Measurements from ENCODE around the gene PSENEN.
"Not testable (repeated sequence)": the region's sequence is repeated elsewhere in the genome, so short reads cannot be mapped to it uniquely, and the experiment has no call there.

The PSENEN gene

GRCh38 chr19:35719402-35720162 lies 25.9 kb upstream of the PSENEN start:
- no peak for DNase-seq

- no peak for DNase-seq
Measured at GRCh38 chr19:35720163-35720524, 25.3 kb upstream of the PSENEN start.

GRCh38 chr19:35720648-35721047 lies 24.8 kb upstream of the PSENEN start:
- DNase-seq, result no peak

- DNase-seq, result no peak
Measured at GRCh38 chr19:35721374-35721773, 24.1 kb upstream of the PSENEN start.

GRCh38 chr19:35722461-35722860 lies 23.0 kb upstream of the PSENEN start:
- DNase-seq, result no peak

- no peak for DNase-seq
Measured at GRCh38 chr19:35722897-35723296, 22.6 kb upstream of the PSENEN start.

GRCh38 chr19:35723671-35724070 lies 21.8 kb upstream of the PSENEN start:
- no peak for DNase-seq

GRCh38 chr19:35724132-35724531 lies 21.3 kb upstream of the PSENEN start:
- DNase-seq, result not testable (repeated sequence)

- no peak for DNase-seq
Measured at GRCh38 chr19:35724560-35724959, 20.9 kb upstream of the PSENEN start.

- DNase-seq, result no peak
Measured at GRCh38 chr19:35725216-35725861, 20.1 kb upstream of the PSENEN start.

GRCh38 chr19:35727053-35727955 lies 18.1 kb upstream of the PSENEN start:
- no peak for DNase-seq

GRCh38 chr19:35727956-35728706 lies 17.3 kb upstream of the PSENEN start:
- no peak for DNase-seq

GRCh38 chr19:35729021-35729420 lies 16.4 kb upstream of the PSENEN start:
- no peak for DNase-seq

- no peak for DNase-seq
Measured at GRCh38 chr19:35729763-35730162, 15.7 kb upstream of the PSENEN start.

- DNase-seq, result no peak
Measured at GRCh38 chr19:35730326-35730725, 15.1 kb upstream of the PSENEN start.

GRCh38 chr19:35731353-35731752 lies 14.1 kb upstream of the PSENEN start:
- DNase-seq, result no peak

- DNase-seq, result no peak
Measured at GRCh38 chr19:35731779-35732405, 13.6 kb upstream of the PSENEN start.

- DNase-seq, result no peak
Measured at GRCh38 chr19:35732540-35733179, 12.8 kb upstream of the PSENEN start.

GRCh38 chr19:35733180-35734125 lies 12.0 kb upstream of the PSENEN start:
- DNase-seq, result no peak

- no peak for DNase-seq
Measured at GRCh38 chr19:35734273-35734672, 11.2 kb upstream of the PSENEN start.

- no peak for DNase-seq
Measured at GRCh38 chr19:35734889-35735288, 10.6 kb upstream of the PSENEN start.
